Measurements from ENCODE around the gene PIGB.
"Not testable (repeated sequence)": the region's sequence is repeated elsewhere in the genome, so short reads cannot be mapped to it uniquely, and the experiment has no call there.

PIGB gene

GRCh38 chr15:55379095-55379494, 60.1 kb downstream of the PIGB start:
- no peak for DNase-seq (ENCODE audit: low read depth, low spot score)

- DNase-seq (ENCODE audit: low read depth, low spot score) = no peak
Measured at GRCh38 chr15:55381595-55381994, 62.6 kb downstream of the PIGB start.

GRCh38 chr15:55383687-55384086, 64.7 kb downstream of the PIGB start:
- no peak for DNase-seq (ENCODE audit: low read depth, low spot score)

GRCh38 chr15:55387027-55387426, 68.0 kb downstream of the PIGB start:
- DNase-seq (ENCODE audit: low read depth, low spot score) = no peak

- DNase-seq (ENCODE audit: low read depth, low spot score) = no peak
Measured at GRCh38 chr15:55389264-55389607, 70.2 kb downstream of the PIGB start.

GRCh38 chr15:55394694-55395093, 75.7 kb downstream of the PIGB start:
- DNase-seq (ENCODE audit: low read depth, low spot score) = no peak

- no peak for DNase-seq (ENCODE audit: low read depth, low spot score)
Measured at GRCh38 chr15:55398243-55398642, 79.2 kb downstream of the PIGB start.

- DNase-seq (ENCODE audit: low read depth, low spot score) = not testable (repeated sequence)
Measured at GRCh38 chr15:55400050-55400449, 81.0 kb downstream of the PIGB start.

GRCh38 chr15:55401786-55402246, 82.8 kb downstream of the PIGB start:
- no peak for DNase-seq (ENCODE audit: low read depth, low spot score)

GRCh38 chr15:55402707-55403106, 83.7 kb downstream of the PIGB start:
- DNase-seq (ENCODE audit: low read depth, low spot score) = no peak

GRCh38 chr15:55403531-55403930, 84.5 kb downstream of the PIGB start:
- DNase-seq (ENCODE audit: low read depth, low spot score) = no peak
